GM12892 (cell line): ENCODE data around the gene NECAB3.

Experiments
- DNase-seq: peaks from one replicate; pipeline ENCODE4 v3.0.0; 2011; ENCODE audit not compliant: insufficient read length
- FAIRE-seq: peaks from 2 replicates; lab custom pipeline; 2011; peaks lifted over from hg19 to GRCh38; lab: Jason Lieb, UNC
- POLR2A ChIP-seq: IDR thresholded peaks from 2 replicates; pipeline ENCODE4 v1.6.1; 2011; ENCODE audit warnings: low read depth, low read length, control low read depth
- POLR2AphosphoS5 ChIP-seq: IDR thresholded peaks from 2 replicates; pipeline ENCODE4 v1.6.1; 2011; ENCODE audit warnings: low read depth, low read length, control low read depth
- TAF1 ChIP-seq: IDR thresholded peaks from 2 replicates; pipeline ENCODE4 v1.6.1; 2011; ENCODE audit warnings: low read depth, mild to moderate bottlenecking, control low read depth, low read length, borderline replicate concordance

NECAB3 gene

DNA sequence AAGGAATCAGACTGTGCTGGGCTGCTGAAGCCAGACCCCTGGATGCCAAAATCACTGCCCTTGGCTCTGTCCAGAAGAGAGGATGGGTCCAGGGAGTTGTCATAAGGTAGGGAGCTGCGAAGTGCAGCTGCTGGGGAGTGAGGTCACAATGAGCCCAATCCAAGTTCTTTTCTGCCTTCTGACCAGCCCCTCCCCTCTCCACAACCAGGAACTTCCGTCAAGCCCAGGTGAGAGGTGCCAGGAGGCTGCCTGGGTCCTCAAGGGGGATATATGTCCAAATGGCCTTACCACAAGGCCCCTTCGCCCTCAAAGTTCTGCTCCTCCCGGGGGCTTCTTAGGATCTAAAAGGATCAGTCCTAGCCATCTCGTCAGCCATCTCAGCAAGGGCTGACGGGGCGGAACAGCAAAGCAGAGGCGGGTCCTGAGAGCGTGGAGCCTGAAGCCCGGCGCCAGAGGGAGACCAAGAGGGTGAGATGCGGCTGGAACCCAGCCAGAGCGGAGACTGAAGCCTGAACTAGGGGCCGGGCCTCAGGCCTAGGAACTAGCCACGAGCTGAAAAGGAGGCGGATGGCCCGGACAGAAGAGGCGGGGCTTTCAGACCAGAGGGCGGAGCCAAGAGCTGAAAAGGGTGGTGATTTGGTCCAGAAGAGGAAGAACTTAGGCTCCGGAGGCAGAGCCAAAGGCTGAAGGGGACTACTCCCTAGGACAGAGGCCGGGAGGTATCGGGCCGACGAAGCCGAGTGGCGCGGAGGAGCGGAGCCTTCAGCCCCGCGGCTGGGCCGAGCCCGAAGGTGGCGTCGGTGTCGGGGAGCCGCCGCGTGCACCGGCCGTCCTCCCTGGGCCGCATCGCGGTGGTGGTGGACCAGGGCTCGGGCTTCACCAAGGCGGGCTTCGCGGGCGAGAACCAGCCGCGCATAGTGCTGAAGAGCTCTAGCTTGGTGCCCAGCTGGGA, 7.7 kb downstream of the NECAB3 start, which contains the start of gene ACTL10:
ACTL10 (plus strand) TSS at position 651 of the 952 bp plus-strand sequence. CDS start 555 bp downstream, outside the sequence.
- TF ChIP-seq TAF1 (0 out of 2 replicates have a peak, but pooled peaks have one; percentile 63), POLR2A (peak; percentile 79), POLR2AphosphoS5 (peak; percentile 77)
- DNase-seq (peak; percentile 93), FAIRE-seq (peak; percentile 84)

DNA sequence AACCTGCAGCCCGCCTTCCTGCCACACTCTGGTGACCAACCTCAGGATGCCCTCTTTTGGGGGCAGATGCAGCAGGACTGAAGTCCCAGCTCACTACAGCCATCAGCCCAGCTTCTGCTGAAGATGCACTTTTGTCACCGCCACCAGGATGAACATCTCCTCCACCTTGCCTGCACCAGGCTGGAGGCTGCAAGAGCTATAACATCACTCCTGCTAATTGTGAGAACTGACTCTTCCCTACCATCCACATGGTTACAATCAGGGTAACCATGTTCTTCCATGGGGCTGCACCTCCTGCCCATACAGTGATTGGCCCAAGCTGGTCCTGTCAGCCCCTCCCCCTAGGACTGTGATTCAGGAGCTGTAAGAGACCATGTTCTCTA, 9.5 kb downstream of the NECAB3 start:
- TF ChIP-seq TAF1 (no peak), POLR2A (no peak), POLR2AphosphoS5 (no peak)
- DNase-seq (no peak), FAIRE-seq (no peak)

DNA sequence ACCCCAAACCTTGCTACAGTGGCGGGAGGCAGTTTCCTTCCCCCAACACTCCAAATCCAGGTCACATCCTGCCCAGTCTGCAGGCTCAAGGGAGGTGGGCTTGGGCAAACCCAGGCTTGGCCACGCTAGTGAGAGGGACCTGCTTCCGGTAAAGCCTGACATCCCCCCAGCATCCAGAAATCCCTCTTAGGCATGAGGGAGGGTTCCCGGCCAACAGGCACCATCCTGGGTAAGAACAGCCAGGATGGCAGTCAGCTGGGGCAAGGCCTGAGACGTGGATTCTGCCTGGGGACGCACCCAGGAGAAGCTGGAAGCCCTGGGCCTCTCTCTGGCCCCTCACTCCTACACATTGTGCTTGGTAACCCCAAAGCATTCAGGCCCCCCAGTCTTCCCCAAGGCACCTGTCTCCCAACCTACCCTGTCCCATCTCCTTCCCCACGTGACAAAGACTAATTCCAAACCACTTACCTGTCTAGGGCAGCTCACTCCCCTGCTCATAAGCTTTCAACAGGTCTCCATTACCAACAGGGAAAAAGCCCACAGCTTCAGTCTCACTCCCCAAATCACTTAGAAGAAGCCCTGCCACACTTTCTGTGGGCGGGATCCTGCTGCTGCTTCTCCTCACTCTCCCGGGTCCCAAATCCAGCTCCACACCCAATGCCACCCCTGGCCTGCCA, 10.0 kb downstream of the NECAB3 start:
- DNase-seq (no peak), FAIRE-seq (no peak)
- TF ChIP-seq TAF1 (no peak), POLR2AphosphoS5 (no peak), POLR2A (no peak)

GRCh38 chr20:33663161-33664084, 10.8 kb downstream of the NECAB3 start:
- peak; percentile 62; the same call in 1 of the 2 replicates for TF ChIP-seq TAF1
- TF ChIP-seq POLR2AphosphoS5 = peak; percentile 83
- peak; percentile 84 for TF ChIP-seq POLR2A
- FAIRE-seq (peak; percentile 96), DNase-seq (peak; percentile 93)

DNA sequence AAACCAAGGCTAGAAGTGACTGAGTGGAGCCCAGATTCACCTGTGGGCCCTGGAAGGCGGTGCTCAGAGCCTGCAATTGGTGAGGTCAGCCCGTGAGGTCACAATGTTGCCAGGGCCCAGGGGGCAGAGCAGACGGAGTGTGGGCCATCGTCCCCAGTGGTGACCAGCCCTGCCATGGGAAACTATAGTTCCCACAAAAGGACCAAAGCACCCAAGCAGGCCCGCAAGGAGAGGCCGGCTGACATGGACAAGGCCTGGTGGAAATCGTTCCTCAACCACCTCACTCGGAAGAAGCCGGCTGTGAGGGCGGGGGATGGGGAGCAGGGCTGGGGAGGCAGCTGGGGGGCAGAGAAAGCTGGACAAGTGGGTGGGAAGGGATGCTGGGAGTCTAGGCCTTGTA, 12.1 kb downstream of the NECAB3 start, which contains the start of gene C20orf144:
C20orf144 (plus strand) TSS at position 156 of the 400 bp plus-strand sequence; CDS start at position 175, 19 bp downstream.
- no peak for FAIRE-seq

DNA sequence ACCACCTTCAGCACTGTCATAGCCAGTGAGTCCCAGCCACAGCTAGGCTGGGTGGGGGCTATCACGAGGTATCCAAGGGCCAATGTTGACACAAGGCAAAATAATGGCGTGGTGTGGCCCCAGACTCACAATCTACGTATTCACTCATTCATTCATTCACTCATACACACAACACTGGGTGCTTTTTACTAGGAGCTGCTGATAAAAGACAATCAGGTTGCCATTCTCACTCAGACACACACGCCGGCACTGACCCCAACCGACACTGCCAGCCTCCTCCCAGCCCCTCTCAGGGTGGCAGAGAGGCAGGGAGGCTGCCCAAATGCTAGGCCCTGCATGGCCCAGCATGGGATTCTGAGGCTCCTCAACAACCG, 13.6 kb downstream of the NECAB3 start:
- no peak for DNase-seq
- no peak for FAIRE-seq
- TF ChIP-seq TAF1 = no peak
- TF ChIP-seq POLR2A = no peak
- TF ChIP-seq POLR2AphosphoS5 = no peak

More for the DNA sequence above, 12.1 kb downstream of the NECAB3 start, which contains the start of gene C20orf144:
- DNase-seq = no peak
- TF ChIP-seq POLR2AphosphoS5 = no peak
- TF ChIP-seq TAF1 = no peak
- no peak for TF ChIP-seq POLR2A

GRCh38 chr20:33660035-33660684, 14.1 kb downstream of the NECAB3 start:
- FAIRE-seq (no peak), DNase-seq (no peak)
- TF ChIP-seq POLR2AphosphoS5 = no peak
- TF ChIP-seq TAF1 = no peak
- no peak for TF ChIP-seq POLR2A

GRCh38 chr20:33659341-33660034, 14.7 kb downstream of the NECAB3 start:
- no peak for FAIRE-seq
- TF ChIP-seq POLR2A (no peak), TAF1 (no peak), POLR2AphosphoS5 (no peak)
- no peak for DNase-seq

DNA sequence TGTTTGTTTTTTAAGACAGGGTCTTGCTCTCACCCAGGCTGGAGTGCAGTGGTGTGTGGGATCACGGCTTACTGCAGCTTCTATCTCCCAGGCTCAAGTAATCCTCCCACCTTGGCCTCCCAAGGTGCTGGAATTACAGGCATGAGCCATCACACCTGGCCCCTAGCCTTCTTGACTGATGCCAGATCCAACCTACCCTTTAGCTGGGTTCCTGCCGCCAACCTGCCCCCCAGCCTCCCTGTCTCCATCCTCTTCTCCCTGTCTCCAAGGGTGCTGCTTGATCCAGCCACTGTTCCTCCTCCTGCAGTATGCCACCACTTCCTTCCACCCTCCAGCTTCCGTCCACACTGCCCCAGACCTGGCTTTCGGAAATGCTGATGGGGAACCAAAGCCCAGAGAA, 15.3 kb downstream of the NECAB3 start:
- DNase-seq (no peak), FAIRE-seq (no peak)
- TF ChIP-seq POLR2A = no peak
- no peak for TF ChIP-seq POLR2AphosphoS5
- TF ChIP-seq TAF1 = no peak

GRCh38 chr20:33658510-33658909, 15.7 kb downstream of the NECAB3 start:
- TF ChIP-seq POLR2A = no peak
- no peak for TF ChIP-seq POLR2AphosphoS5
- DNase-seq (no peak), FAIRE-seq (no peak)

GRCh38 chr20:33657704-33658095, 16.5 kb downstream of the NECAB3 start:
- DNase-seq (no peak), FAIRE-seq (no peak)
- TF ChIP-seq TAF1 (no peak), POLR2A (no peak), POLR2AphosphoS5 (no peak)
